Measurements from ENCODE around the gene SOX2.

DNA sequence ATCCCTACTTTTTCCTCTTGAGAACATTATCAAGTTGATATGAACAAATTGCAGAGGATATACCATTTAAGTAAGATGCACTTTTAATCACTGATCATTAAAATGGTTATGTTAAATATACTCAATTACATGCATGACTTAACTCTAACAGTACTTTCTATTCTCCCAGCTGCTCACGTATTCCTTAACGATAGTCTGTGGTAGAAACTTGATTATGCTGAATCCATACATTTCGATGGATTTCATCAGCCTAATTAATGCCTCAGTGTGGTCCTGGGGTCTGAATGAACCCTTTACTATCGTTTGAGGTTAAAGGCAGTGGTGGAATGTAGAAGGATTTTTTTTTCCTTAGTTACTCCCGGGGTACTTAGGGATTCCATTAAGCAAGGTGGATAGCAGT is 18.6 kb downstream of the SOX2 start:
- TF ChIP-seq RARB (CRISPR knock-in tag; IDR thresholded peaks at IDR 0.05) (no peak), ZNF565 (CRISPR knock-in tag; conservative IDR thresholded peaks at IDR 0.05; ENCODE audit: low read depth) (no peak), ZNF70 (CRISPR knock-in tag; IDR thresholded peaks at IDR 0.05) (no peak), SNAI2 (CRISPR knock-in tag; IDR thresholded peaks at IDR 0.05) (no peak), ESRRG (CRISPR knock-in tag; IDR thresholded peaks at IDR 0.05) (no peak), GLIS3 (CRISPR knock-in tag; IDR thresholded peaks at IDR 0.05) (no peak), ZNF8 (CRISPR knock-in tag; IDR thresholded peaks at IDR 0.05) (no peak)
- TF ChIP-seq, protein P1, sequence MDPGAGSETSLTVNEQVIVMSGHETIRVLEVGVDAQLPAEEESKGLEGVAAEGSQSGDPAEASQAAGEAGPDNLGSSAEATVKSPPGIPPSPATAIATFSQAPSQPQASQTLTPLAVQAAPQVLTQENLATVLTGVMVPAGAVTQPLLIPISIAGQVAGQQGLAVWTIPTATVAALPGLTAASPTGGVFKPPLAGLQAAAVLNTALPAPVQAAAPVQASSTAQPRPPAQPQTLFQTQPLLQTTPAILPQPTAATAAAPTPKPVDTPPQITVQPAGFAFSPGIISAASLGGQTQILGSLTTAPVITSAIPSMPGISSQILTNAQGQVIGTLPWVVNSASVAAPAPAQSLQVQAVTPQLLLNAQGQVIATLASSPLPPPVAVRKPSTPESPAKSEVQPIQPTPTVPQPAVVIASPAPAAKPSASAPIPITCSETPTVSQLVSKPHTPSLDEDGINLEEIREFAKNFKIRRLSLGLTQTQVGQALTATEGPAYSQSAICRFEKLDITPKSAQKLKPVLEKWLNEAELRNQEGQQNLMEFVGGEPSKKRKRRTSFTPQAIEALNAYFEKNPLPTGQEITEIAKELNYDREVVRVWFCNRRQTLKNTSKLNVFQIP (CRISPR knock-in tag; IDR thresholded peaks at IDR 0.05; ENCODE audit: borderline replicate concordance, low read depth), result no peak
- TF ChIP-seq, protein P2, sequence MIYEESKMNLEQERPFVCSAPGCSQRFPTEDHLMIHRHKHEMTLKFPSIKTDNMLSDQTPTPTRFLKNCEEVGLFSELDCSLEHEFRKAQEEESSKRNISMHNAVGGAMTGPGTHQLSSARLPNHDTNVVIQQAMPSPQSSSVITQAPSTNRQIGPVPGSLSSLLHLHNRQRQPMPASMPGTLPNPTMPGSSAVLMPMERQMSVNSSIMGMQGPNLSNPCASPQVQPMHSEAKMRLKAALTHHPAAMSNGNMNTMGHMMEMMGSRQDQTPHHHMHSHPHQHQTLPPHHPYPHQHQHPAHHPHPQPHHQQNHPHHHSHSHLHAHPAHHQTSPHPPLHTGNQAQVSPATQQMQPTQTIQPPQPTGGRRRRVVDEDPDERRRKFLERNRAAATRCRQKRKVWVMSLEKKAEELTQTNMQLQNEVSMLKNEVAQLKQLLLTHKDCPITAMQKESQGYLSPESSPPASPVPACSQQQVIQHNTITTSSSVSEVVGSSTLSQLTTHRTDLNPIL (CRISPR knock-in tag; IDR thresholded peaks at IDR 0.05; ENCODE audit: low read depth), result no peak
- TF ChIP-seq, protein P3, sequence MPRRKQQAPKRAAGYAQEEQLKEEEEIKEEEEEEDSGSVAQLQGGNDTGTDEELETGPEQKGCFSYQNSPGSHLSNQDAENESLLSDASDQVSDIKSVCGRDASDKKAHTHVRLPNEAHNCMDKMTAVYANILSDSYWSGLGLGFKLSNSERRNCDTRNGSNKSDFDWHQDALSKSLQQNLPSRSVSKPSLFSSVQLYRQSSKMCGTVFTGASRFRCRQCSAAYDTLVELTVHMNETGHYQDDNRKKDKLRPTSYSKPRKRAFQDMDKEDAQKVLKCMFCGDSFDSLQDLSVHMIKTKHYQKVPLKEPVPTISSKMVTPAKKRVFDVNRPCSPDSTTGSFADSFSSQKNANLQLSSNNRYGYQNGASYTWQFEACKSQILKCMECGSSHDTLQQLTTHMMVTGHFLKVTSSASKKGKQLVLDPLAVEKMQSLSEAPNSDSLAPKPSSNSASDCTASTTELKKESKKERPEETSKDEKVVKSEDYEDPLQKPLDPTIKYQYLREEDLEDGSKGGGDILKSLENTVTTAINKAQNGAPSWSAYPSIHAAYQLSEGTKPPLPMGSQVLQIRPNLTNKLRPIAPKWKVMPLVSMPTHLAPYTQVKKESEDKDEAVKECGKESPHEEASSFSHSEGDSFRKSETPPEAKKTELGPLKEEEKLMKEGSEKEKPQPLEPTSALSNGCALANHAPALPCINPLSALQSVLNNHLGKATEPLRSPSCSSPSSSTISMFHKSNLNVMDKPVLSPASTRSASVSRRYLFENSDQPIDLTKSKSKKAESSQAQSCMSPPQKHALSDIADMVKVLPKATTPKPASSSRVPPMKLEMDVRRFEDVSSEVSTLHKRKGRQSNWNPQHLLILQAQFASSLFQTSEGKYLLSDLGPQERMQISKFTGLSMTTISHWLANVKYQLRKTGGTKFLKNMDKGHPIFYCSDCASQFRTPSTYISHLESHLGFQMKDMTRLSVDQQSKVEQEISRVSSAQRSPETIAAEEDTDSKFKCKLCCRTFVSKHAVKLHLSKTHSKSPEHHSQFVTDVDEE (CRISPR knock-in tag; IDR thresholded peaks at IDR 0.05), result no peak
